ENCODE measurements around the gene STX4.

- no peak for TF ChIP-seq CTCF (conservative IDR thresholded peaks at IDR 0.05 in 1 of 2, IDR thresholded peaks at IDR 0.05 in 1 of 2; ENCODE audit: extremely low read depth in 1 of 2, insufficient read depth in 1 of 2, low read depth in 1 of 2, low read length in 2 of 2)
- no peak for TF ChIP-seq EZH2 (IDR thresholded peaks at IDR 0.05; ENCODE audit: borderline replicate concordance, low read length)
Measured at GRCh38 chr16:31002862-31003341, 30.5 kb upstream of the STX4 start.
